Activated gamma-delta T cell treated with anti-CD3 and anti-CD28 coated beads, Interleukin-2, amount 50 U/mL, for 16 hours (primary cell): ENCODE results near the gene LSS.

ENCODE experiments used
- DNase-seq: peaks from one replicate; pipeline ENCODE4 v3.0.0-alpha.2; 2020; ENCODE audit warnings: low read depth

Gene LSS

GRCh38 chr21:46218906-46219590 is 9.5 kb downstream of the LSS start:
- no peak for DNase-seq

DNA sequence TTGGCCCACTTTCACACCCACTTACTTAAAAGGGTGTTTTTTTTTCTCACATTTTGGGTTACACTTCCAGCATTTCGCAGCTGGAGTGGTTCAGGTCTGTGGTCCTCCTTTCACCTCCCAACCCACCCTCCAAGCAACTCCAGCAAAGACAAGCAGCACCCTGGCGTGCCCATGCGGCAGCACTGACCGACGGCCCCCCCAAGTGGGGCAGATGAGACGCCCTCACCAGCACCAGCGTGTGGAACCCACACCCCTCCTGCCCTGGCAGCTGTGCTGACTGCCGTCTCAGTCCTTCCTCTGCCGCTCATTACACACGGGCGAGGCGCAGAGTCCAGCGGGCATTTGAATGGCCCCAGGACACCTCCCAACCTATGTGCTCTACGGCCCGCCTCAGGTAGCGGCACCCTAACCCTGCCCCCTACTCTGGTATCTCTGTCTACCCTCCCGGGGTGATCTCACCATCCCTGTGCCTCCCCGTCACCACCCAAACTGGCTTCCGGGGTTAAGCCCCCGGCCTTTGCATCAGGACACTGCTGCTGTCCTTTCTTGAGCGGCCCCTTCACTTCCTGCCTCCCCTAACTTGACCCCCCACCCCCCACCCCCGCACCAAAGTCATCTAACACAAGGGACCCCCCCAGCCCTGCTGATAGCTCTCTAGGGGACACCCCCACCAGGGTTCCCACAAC is 10.9 kb downstream of the LSS start:
- DNase-seq = no peak

DNA sequence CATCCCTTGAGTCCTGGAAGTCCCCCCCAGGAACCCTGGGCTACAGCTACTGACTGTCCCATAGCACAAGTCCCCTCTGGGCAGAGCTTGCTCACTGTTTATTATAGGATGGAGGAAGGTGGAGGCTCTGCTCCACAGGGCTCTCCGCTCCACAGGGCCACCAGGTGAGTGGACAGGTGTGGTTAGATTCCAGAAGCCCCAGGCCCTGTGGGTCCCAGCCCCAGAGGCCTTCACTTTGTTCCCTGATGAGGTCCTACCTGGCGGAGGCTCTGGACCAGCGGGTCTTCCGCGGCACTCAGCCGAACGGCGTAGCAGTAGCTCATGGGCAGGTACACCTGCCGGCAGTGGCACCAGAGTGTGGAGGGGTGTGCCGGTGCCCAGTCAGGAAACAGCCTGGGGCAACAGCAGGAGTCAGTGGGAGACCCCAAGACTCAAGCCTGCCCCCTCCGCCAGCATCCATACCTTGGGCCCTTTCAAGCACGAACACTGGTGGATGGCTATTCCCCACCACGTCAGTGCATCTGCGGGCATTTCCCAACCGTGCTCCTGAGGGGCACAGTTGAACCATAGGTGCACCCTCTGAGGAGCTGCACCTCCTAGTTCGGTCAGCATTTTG is 12.3 kb downstream of the LSS start:
- no peak for DNase-seq

GRCh38 chr21:46215436-46216131 is 13.0 kb downstream of the LSS start:
- no peak for DNase-seq

GRCh38 chr21:46214478-46215340 is 13.9 kb downstream of the LSS start:
- no peak for DNase-seq

- no peak for DNase-seq
Measured at GRCh38 chr21:46213620-46214286, 14.8 kb downstream of the LSS start.

- DNase-seq = no peak
Measured at GRCh38 chr21:46212721-46213484, 15.7 kb downstream of the LSS start.

DNA sequence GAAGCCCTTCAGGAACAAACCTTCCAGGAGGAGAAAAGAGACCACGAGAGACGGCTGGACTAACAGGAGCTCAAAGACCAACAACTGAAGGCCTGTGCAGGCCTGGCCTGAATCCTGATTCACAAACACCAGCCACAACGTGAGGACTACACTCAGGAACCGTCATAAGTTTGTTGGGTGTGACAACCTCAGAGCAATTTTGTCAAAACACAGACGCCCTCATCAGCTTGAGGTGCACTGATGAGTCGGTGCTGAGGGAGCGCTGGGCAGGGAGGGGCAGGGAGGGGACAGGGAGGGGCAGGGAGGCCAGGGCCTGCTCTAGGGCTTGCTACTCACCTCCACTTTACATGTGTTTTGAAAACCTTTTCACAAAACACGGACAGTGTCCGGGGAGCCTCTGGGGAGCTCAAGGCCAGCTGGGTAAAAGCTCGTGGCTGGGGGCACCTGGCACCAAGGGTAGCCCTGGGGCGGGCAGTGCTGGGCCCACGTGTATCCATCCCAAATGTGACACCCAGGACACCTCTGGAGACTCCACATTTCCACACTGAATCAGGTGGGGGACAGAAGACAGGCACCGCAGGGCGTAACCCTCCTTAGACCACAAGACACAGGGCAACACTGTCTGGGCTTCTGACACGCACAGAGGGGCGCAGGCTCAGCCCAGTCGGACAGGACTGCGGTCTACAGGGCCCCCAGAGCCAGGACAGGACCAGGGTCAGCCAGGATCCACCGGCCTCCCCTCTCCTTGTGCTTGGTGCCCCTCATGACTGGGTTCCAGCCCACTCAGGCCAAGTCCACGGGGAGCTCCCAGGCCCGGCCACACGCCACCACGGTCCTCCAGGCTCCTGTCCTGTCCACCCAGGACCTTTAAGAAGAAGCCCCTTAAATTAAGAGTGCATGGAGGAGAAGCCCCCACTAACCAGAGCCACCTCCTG is 16.5 kb downstream of the LSS start:
- no peak for DNase-seq

GRCh38 chr21:46211376-46211775 is 17.2 kb downstream of the LSS start:
- DNase-seq = no peak

DNA sequence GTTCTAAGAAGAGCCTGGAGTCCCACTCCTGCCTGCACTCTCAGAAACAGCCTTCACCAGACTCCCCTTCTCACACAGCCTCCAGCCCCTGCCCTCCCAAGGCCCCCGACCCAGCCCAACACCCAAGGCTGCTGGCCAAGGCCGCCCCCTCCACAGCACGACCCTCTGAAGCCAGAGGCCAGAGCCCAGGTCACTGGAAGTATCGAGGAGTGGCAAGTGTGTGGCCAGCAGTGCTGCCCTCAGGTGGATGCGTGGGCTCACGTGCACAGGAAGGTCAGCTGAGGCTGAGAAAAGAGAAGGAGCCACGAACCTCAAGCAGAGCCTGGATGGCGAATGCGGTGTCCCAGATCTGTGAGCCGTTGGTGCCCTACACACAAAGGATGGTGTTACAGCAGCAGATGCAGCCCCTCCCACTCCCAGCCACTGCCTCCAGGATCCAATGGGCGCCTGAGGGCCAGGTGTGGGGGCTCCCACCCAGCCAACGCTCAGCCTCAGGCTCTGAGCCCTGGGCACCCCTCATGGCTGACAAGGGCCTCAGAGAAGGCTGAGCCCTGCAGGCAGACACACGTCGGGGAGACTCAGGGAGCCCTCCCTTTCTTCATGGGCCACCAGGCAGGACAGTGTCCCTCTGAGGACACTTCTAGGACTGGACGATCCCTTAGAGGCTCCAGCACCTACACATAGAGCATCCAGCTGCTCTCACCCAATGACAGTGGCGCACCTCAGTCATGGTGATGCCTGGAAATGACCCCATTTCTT is 18.0 kb downstream of the LSS start:
- DNase-seq = no peak

DNA sequence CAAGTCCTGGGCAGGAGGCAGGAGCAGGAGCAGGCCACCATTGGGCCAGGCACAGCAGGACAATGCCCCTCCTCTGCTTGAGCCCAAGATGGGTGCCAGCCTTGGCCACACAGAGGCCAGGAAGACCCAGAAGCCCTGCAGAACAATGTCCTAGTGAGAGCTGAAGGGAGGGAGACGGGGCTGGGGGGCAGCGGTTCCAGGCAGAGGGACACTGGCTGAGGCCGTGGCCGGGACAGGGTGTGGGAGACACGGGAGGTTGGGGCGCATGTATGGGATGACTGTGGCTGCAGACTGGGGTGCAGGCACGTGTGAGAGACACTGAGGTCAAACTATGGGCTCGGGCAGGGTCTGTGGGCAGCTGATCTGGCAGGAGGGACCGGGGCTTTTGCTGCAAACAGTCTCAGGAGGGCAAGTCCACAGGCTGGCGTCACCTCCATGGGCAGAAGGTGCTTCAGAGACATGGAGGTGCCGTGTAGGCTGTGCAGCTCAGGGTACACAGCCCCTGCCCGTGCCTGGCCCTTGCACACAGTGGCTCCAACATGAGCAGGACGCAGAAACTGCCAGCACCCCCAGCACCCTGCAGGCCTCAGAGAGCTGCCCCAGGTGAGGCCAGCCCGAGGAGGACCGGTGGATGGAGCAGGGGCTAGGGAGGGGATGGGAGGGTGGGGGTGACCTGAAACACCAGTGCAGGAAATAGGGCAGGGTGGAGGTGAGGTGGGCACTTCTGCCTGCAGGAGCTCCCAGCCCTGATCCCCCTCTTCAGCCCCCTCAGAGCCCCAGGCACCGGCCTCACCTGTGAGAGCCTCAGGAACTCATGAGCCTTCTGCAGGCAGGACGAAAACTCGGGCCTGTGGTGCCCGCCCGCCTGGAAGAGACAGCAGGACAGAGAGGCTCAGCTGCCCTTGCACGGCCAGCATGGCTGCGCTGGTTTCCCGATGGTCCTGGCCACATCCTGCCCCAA is 19.5 kb downstream of the LSS start:
- DNase-seq = no peak

DNA sequence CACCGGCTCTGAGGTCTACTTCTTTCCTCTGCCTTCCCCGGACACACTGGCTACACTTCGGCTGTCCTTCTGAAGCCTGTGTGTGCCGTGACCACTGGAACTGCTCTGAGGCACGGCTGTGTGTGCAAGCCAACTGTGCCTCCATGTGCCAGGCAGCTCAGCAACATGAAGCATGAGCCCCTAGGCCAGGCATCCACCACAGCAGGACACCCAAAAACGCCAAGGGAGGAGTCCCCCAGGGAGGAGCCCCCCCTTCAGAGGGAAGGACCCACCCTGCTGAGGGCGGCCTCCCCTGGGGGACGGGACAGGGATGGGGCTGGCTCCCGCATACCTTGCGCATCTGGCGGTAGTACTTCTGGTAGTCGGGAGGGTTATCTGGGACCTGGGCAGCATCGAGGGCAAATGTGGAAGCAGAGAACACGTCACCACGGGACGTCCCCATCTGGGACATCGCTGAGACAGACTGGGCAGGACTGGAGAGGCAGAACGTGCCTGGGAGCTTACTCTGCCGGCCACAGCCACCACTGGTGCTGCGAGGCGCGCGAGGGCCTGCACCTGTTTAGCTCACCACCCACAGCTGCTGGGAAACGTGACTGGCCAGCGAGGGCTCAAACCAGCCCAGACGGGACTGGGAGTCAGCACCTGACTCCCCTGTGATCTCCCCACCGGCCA is 20.5 kb downstream of the LSS start:
- DNase-seq = no peak

DNA sequence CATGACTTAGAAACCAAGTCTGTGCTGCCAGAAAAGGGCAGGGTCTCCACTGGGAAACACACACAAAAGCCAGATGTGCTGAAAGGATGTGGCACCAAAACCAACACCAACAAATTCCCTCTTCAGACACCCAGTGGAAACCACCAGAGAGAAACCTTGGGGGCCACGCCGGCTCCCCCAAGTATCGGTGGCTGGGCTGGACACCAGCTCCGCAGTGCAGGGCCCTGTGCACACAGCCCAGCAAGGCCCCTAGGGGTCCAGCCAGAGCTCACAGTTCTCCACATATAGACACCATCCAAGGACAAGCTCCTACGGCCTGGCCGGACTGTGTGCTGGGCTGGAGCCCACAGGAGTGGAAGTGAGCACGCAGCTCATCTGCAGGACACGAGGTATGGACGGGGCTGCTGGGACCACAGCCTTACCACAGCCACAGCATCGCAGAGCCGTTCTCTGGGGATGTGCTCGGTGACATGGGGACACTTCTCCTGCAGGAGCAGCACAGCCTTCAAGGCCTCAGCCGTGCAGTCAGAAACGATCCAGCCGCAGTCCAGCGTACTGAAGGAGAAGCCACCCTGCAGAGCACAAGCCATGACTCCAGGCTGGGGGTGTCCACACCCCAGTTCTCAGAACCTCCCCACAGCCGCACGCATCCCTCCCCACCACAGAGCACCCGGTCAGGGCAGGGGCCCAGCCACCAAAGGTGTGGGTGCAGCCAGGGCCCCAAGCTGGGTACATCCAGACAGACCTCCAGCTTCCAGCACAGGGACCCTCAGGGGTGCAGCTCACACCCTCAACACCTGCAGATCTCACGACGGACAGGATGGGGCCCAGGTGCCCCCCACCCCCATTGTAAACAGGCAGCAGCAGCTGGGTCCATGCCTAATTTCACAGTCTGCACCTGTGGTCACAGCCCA is 21.3 kb downstream of the LSS start:
- DNase-seq = no peak

DNA sequence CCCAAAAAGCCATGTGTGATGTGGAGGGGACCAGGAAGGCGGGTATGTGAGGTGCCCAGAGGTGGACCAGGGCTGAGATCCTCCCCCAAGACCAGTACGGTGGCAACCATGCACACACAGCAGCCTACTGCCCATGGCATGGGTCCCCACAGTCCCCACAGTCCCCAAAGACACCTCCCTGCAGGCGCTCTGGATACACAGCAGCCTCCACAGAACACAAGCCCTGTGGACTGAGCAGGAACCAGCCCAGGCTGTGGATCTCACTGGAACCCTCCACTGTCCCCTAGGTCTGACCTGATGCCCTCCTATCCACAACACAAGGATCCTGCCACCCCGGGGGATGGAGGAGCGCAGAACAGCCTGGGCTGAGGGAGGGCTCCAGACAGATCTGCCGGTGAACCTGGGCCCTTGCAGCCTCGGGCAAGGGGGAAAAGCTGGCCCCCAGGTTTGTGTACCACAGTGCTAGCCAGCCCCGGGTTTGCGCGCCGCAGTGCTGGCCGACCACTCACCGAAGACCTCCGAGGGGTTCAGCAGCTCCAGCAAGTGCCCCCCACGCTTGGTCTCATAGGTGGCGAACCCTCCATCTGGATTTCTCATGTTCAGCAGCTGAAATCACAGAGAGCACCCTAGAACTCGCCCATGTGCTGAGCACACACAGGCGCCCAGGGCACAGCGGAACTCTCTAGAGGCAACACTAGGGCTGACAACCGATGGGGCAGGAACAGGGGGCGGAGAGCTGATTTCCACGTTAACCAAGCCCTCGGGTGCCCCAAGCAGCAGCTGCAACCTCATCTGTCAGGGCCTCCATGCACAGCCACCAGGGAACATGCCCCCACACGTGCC is 22.2 kb downstream of the LSS start:
- no peak for DNase-seq

DNA sequence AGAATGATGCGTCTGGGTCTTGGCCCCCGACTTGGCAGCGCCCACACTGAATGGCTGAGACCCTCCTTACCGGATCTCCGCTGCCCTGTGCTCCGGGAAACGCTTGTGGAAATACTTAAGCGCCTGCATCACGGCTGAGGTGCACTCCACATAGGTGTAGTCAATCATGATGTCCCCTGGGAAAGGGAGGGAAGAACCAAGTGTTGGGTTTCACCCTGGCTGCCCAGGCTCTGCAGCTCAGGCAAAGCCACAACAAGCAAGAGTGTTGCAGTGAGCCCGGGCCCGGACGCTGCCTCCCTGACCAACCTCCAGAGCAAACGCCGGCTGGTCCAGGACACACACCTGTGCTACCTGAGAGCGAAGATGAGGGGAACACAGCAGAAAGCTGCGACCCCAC is 22.8 kb downstream of the LSS start:
- no peak for DNase-seq
